ENCODE results near the gene ADGRL3.

Gene ADGRL3

DNA sequence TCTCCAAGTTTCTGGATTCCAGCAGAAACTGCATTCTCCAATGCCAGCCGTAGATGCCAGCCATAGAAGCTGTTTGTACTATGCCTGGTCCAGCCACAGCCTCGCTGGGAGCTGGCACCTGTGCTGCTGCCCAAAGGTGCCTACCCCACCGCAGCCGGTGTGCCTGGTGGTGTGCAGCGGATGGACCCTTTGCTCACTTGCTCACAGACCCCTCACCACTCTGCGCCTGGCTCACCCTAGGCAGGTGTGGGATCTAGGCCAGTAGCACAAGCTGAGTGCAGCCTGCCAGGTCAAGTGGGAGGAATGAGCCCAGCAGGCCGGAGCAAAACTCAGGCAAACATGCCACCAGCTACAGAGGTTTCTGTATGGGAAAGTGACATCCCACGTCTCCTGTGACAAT, 463.2 kb downstream of the ADGRL3 start:
- TF ChIP-seq, protein P1, sequence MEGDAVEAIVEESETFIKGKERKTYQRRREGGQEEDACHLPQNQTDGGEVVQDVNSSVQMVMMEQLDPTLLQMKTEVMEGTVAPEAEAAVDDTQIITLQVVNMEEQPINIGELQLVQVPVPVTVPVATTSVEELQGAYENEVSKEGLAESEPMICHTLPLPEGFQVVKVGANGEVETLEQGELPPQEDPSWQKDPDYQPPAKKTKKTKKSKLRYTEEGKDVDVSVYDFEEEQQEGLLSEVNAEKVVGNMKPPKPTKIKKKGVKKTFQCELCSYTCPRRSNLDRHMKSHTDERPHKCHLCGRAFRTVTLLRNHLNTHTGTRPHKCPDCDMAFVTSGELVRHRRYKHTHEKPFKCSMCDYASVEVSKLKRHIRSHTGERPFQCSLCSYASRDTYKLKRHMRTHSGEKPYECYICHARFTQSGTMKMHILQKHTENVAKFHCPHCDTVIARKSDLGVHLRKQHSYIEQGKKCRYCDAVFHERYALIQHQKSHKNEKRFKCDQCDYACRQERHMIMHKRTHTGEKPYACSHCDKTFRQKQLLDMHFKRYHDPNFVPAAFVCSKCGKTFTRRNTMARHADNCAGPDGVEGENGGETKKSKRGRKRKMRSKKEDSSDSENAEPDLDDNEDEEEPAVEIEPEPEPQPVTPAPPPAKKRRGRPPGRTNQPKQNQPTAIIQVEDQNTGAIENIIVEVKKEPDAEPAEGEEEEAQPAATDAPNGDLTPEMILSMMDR (IDR thresholded peaks at IDR 0.05; ENCODE audit: low read depth, low read length, missing control alignments): no peak
- no peak overlapping the region for H3K4me3 ChIP-seq (ENCODE audit: low read depth, low read length)
- no peak for DNase-seq (ENCODE audit: low read depth)

DNA sequence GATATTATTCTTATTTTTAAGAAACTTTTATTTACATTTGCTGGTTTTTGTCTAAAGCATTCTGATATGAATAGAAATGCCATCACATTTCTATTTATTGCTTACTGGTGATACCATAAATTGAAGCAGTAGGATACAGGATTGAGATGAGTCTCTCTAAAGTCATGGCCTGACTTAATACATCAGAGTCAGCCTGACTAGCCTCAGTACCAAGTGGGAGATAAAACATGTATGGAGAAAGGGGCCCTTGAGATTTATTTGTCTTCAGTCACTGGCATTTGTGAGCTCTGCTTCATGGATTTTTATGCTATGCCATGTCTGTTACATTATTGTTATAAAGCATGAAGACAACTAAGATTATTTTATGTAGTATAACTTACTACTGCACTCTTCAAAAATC, 465.5 kb downstream of the ADGRL3 start:
- no peak overlapping the region for H3K4me3 ChIP-seq (ENCODE audit: low read depth, low read length)
- TF ChIP-seq, protein P1 (IDR thresholded peaks at IDR 0.05; ENCODE audit: low read depth, low read length, missing control alignments): no peak
- DNase-seq (ENCODE audit: low read depth): no peak

DNA sequence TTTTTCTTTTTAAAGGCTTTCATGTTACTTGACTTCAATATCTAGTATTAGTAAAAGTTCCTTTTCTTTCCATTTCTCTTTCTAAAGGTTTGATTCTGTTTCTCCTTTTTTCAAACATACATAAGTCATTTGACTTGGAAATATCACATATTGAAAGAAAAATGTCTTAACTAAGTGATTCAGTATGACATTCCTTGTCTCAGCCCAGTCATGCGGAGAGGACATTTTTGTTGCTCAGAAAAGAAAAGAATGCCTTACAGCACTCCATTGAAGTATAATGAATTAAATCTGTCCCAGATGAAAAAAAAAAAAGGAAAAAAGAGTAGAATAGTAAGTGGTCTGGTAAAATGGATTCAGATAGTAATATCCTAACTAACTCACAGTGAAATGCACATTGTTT, 466.1 kb downstream of the ADGRL3 start:
- TF ChIP-seq, protein P1 (IDR thresholded peaks at IDR 0.05; ENCODE audit: low read depth, low read length, missing control alignments): no peak
- DNase-seq (ENCODE audit: low read depth): no peak
- H3K4me3 ChIP-seq (ENCODE audit: low read depth, low read length): no peak overlapping the region

DNA sequence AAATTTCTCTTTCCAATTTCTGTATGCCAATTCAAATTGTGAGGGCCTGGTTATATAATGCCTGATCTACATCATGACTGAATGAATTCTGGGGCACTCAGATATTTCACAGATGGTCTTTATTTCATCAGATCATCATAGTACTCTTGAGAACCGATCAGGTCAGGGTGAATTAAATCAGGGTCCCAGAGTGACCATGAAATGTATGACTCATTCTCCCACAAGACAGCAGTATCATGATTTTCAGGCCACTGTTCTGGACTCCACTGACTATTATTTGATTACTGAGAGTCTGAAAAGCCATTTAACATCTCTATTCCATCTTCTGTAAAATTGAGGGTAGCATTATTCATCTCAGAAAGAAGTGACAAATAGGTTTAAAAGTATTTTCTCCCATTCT, 471.5 kb downstream of the ADGRL3 start:
- DNase-seq (ENCODE audit: low read depth): no peak
- no peak overlapping the region for H3K4me3 ChIP-seq (ENCODE audit: low read depth, low read length)
- TF ChIP-seq, protein P1 (IDR thresholded peaks at IDR 0.05; ENCODE audit: low read depth, low read length, missing control alignments): no peak

DNA sequence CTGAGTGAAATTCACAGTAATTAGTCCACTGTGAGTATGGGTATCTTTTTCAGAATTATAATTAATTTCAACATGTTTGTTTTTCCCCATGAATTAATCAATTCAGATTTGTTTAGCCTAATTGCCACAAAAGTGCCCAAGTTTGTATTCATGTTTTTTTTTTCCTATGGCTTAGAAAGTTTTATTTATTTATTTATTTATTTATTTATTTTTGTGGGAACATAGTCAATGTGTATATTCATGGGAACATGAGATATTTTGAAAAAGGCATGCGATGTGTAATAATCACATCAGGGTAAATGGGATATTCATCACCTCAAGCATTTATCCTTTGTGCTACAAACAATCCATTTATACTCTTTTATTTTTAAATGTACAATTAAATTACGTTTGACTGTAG, 475.3 kb downstream of the ADGRL3 start:
- no peak overlapping the region for H3K4me3 ChIP-seq (ENCODE audit: low read depth, low read length)
- TF ChIP-seq, protein P1 (IDR thresholded peaks at IDR 0.05; ENCODE audit: low read depth, low read length, missing control alignments): no peak
- DNase-seq (ENCODE audit: low read depth): no peak

DNA sequence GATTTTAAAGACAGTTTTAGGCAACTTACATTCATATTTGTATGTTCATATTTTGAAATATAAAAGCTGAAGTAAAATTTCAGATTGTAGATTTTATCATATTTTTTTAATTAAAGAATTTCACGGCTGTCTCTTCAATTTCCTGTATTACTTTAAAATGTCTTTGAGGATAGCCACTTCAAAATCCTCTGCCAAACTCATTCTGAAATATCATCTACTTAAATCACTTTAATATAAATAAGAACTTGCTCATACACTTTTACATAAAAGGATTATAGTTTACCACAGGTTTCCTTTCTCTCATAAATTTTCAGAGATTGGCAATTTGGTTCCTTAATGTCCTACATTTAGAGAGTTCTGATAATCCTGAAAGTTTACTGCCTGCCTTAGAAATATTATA, 478.2 kb downstream of the ADGRL3 start:
- H3K4me3 ChIP-seq (ENCODE audit: low read depth, low read length): no peak overlapping the region
- no peak for DNase-seq (ENCODE audit: low read depth)
- TF ChIP-seq, protein P1 (IDR thresholded peaks at IDR 0.05; ENCODE audit: low read depth, low read length, missing control alignments): no peak

DNA sequence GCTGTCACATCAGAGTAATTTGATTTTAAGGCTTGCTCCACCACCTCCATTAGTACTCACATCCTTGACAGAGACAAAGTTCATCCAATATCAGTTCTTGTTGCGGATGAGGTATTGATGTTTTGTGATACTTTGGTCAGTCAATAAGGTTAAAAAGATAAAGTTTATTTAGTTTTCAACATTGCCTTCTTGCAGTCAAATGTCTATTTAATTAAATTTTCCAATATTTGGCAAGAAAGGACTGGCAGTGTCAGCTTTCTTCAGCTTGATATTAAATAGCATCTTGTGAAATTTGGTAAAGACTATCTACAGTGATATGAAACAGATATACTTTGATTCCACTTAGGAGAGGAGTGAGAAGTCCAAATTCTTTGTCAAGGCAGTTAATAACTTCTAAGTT, 493.4 kb downstream of the ADGRL3 start:
- no peak for DNase-seq (ENCODE audit: low read depth)
- TF ChIP-seq, protein P1 (IDR thresholded peaks at IDR 0.05; ENCODE audit: low read depth, low read length, missing control alignments): no peak
- no peak overlapping the region for H3K4me3 ChIP-seq (ENCODE audit: low read depth, low read length)

Data from GM12864 (cell line).